ENCODE results near the gene MARK1. TPM values are rescaled to one million over a fixed set of nuclear protein-coding genes. Genes with fewer than 3 reads are reported as not detected.

Gene MARK1
- total RNA-seq, 4 donors from 2014 or later: 4.3 to 6.8 (median 5.4) TPM

DNA sequence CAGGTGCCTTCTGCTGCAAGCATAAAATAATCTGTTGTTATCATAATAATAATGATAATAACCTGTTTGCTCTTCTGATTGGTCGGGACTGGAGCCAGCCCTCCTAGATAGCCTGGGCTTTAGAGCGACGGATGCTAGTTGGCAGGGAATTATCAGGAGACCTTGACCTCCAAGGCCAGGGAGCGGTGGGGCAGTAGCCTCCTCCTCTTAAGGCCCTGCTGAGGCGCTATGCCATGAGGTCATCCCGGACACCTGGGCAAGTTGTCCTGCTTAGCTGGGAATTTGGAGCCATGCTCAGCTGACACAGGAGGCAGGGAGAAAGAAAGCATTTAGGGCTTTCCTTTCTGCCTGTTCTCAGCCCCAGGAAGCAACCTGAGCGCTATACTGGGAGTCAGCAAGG, 177.8 kb downstream of the MARK1 start:
- no peak overlapping the region for H3K27ac ChIP-seq

DNA sequence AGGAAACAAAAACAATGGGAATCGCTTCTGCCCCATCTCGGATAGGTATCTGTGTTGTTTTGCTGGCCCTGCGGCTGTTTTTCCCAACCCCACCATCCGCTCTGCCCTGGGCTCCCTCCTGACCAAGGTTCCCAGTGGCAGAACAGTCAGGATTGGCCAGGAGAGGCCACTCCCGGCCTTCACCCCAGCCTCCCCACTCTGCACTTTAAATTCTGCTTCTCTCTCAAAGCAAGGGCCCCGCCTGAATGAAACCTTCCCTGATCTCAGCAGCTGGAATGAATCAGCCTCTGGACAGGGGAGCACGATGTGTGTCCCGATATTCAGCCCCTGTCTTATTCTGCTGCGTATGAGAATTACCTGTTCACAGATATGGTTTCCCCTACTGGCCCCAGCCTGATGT, 178.5 kb downstream of the MARK1 start:
- Histone ChIP-seq H3K9me3 (no peaks in the 10 kb centered on the region), H3K4me1 (peaks cover 0 to 8% (median 2%) of the 10 kb centered on the region in 4 donors), H3K4me3 (no peak overlapping the region), H3K27ac (no peak overlapping the region), H3K27me3 (no peaks in the 10 kb centered on the region), H3K36me3 (no peaks in the 10 kb centered on the region)
- in situ Hi-C loops (cut with MboI; ENCODE audit: low pct_ligation_motif_present in 1 of 4, low pct_unique_long_range_greater_than_20kb in 1 of 4, low sequenced_read_pairs in 3 of 4): no loop called here
- TF ChIP-seq POLR2AphosphoS5 (IDR thresholded peaks at IDR 0.05) (no peak), POLR2A (IDR thresholded peaks at IDR 0.05) (no peak), EP300 (IDR thresholded peaks at IDR 0.05; ENCODE audit: low read depth) (no peak), CTCF (IDR thresholded peaks at IDR 0.05) (no peak)
- WGBS, 2 donors (ENCODE audit: low coverage in 1 of 2): 72 to 86% methylated on average over 3 to 9 of the region's 9 CpGs
- intact Hi-C loops (cut with DNase I; ENCODE audit: low total_unique reads): no loop called here
- no peak for DNase-seq

More for the DNA sequence above, 177.8 kb downstream of the MARK1 start:
- H3K27me3 ChIP-seq: no peaks in the 10 kb centered on the region
- no peaks in the 10 kb centered on the region for H3K36me3 ChIP-seq
- no peaks in the 10 kb centered on the region for H3K9me3 ChIP-seq
- 82% methylated on average over 7 of the region's 7 CpGs; no CpG with 5 or more reads in 1 of the 2 donors for WGBS, 2 donors (ENCODE audit: low coverage in 1 of 2)
- intact Hi-C loops (cut with DNase I; ENCODE audit: low total_unique reads): no loop called here
- in situ Hi-C loops (cut with MboI; ENCODE audit: low pct_ligation_motif_present in 1 of 4, low pct_unique_long_range_greater_than_20kb in 1 of 4, low sequenced_read_pairs in 3 of 4): no loop called here
- no peak for TF ChIP-seq EP300 (IDR thresholded peaks at IDR 0.05; ENCODE audit: low read depth)
- no peak for TF ChIP-seq POLR2A (IDR thresholded peaks at IDR 0.05)
- TF ChIP-seq POLR2AphosphoS5 (IDR thresholded peaks at IDR 0.05): no peak
- peaks cover 0 to 8% (median 3%) of the 10 kb centered on the region in 4 donors for H3K4me1 ChIP-seq
- H3K4me3 ChIP-seq: no peak overlapping the region
- DNase-seq: no peak

DNA sequence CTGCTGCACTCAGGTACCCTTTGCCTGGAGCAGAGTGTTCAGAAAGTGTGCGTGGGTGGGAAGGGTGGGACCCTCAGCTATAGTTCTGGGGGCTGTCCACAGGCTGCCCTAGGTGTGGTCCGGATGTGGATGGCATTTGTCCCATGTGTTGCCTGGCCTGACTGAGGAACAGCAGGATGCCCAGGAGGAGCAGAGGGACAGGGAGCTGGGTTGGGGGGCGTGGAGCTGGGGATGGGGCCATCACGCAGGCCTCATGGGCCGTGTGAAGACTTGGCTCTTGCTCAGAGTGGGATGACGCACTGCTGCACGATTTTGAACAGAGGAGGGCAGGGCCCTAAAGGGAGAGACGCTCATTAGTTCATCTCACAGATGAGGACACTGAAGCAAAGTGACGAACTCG, 179.2 kb downstream of the MARK1 start:
- H3K27ac ChIP-seq: no peak overlapping the region
- no peaks in the 10 kb centered on the region for H3K9me3 ChIP-seq
- H3K27me3 ChIP-seq: no peaks in the 10 kb centered on the region
- intact Hi-C loops (cut with DNase I; ENCODE audit: low total_unique reads): no loop called here
- TF ChIP-seq POLR2A (IDR thresholded peaks at IDR 0.05): no peak
- no peak for TF ChIP-seq EP300 (IDR thresholded peaks at IDR 0.05; ENCODE audit: low read depth)
- no peak for TF ChIP-seq CTCF (IDR thresholded peaks at IDR 0.05)
- no peak for TF ChIP-seq POLR2AphosphoS5 (IDR thresholded peaks at IDR 0.05)
- in situ Hi-C loops (cut with MboI; ENCODE audit: low pct_ligation_motif_present in 1 of 4, low pct_unique_long_range_greater_than_20kb in 1 of 4, low sequenced_read_pairs in 3 of 4): no loop called here
- H3K36me3 ChIP-seq: no peaks in the 10 kb centered on the region
- no peak overlapping the region for H3K4me3 ChIP-seq
- H3K4me1 ChIP-seq: peaks cover 0 to 8% (median 2%) of the 10 kb centered on the region in 4 donors
- WGBS, 2 donors (ENCODE audit: low coverage in 1 of 2): 78 to 84% methylated on average over 7 to 8 of the region's 10 CpGs
- no peak for DNase-seq

DNA sequence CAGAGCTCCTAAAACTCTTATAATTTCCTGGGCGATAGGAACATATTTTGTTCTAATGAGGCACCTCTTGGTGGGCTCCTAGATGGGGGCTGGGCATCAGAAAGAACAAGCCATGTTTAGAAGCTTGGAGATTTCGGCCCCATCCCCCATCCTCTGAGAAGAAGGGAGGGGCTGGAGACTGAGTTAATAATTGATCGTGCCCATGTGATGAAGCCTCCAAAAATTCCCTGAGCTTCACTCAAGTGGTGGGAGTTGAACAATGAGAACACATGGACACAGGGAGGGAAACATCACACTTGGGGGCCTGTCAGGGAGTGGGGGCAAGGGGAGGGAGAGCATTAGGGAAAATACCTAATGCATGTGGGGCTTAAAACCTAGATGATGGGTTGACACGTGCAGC, 180.3 kb downstream of the MARK1 start:
- WGBS, 2 donors (ENCODE audit: low coverage in 1 of 2): 83 to 92% methylated on average over 3 to 4 of the region's 4 CpGs
- no peak for DNase-seq
- in situ Hi-C loops (cut with MboI; ENCODE audit: low pct_ligation_motif_present in 1 of 4, low pct_unique_long_range_greater_than_20kb in 1 of 4, low sequenced_read_pairs in 3 of 4) (no loop called here), intact Hi-C loops (cut with DNase I; ENCODE audit: low total_unique reads) (no loop called here)
- H3K4me1 ChIP-seq: peaks cover 0 to 8% (median 2%) of the 10 kb centered on the region in 4 donors
- H3K27me3 ChIP-seq: no peaks in the 10 kb centered on the region
- no peaks in the 10 kb centered on the region for H3K9me3 ChIP-seq
- H3K4me3 ChIP-seq: no peak overlapping the region
- TF ChIP-seq POLR2A (IDR thresholded peaks at IDR 0.05): no peak
- no peak for TF ChIP-seq EP300 (IDR thresholded peaks at IDR 0.05; ENCODE audit: low read depth)
- no peak for TF ChIP-seq CTCF (IDR thresholded peaks at IDR 0.05)
- no peaks in the 10 kb centered on the region for H3K36me3 ChIP-seq
- no peak overlapping the region for H3K27ac ChIP-seq
